GM19351 (cell line): ENCODE measurements around the gene CHD1.

ENCODE experiments used
- ATAC-seq: cut with Tn5 transposase; IDR thresholded peaks from one replicate; pipeline ENCODE4 v1.9.1; 2021; ENCODE audit warnings: mild to moderate bottlenecking, moderate library complexity; ENCODE audit not compliant: unreplicated experiment

The CHD1 gene

GRCh38 chr5:98825582-98826375 lies 103.0 kb downstream of the CHD1 start:
- ATAC-seq = no peak

GRCh38 chr5:98816582-98817222 lies 112.1 kb downstream of the CHD1 start:
- ATAC-seq = no peak

DNA sequence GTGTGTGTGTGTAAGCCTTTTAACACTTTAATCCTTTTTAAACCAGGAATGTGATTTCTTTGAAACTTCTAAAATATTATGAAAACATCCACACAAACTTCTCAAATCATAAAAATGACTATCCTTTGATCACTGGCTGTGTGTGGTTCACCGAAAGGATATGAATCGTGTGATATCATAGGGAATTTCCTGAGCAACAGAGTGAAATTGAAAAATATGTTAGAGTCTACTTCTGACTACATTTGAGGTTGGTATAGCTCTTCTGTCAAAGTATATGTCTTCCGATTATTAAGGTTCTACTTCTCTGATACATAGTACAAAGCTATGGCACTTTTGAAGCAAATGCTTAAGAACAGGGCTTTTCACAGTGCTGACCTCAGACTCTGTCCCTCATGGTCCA lies 115.1 kb downstream of the CHD1 start:
- ATAC-seq = peak; percentile 62

DNA sequence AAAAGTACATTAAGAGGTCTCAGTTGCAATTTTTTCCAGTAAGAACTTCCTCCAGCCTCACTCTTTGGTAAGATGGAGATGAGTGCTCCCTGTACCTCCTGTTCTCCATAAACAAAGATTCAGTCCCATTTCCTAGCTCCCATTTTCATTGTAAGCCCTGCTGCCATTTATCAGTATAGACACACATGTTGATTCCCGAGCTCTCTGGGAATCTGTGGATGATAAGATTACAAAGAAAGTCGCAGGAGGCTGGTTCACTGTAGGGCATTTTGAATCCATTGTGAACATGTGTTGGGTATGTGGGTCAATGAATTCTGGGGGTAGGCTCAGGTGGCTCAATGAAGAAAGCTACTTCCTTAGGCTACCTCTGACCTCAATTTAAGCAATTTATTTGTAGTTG lies 118.6 kb downstream of the CHD1 start:
- ATAC-seq = no peak

- ATAC-seq = no peak
Measured at GRCh38 chr5:98807806-98808205, 121.0 kb downstream of the CHD1 start.

DNA sequence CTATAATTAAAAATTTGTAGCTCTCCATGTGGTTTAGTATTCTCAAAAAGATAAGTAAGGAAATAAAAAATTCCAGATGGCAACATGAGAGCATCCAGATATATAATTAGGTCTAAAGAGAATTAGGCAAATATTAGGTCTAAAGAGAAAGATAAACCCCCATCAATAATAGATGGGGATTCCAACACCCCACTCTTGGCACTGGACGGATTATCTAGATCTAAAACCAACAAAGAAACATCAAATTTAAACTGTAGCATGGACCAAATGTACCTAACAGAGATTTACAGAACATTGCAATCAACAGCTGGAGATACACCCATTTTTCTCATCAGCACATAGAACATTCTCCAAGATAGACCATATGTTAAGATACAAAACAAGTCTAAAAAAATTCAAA lies 123.7 kb downstream of the CHD1 start:
- ATAC-seq = no peak

- ATAC-seq = no peak
Measured at GRCh38 chr5:98804066-98804465, 124.7 kb downstream of the CHD1 start.
